ENCODE measurements around the gene CDH3.

- TF ChIP-seq POLR2A (IDR thresholded peaks at IDR 0.05) (no peak), CTCF (IDR thresholded peaks at IDR 0.05) (no peak)
Observed at GRCh38 chr16:68612996-68613395, 32.1 kb upstream of the CDH3 start.
